GM12878 (cell line): ENCODE measurements around the gene TIMM29.

Experiments used
- CTCF ChIP-seq, 3 experiments: IDR thresholded peaks in 2 of 3; conservative IDR thresholded peaks in 1 of 3; 2 replicates each; pipeline ENCODE4 v1.5.1; 2011; ENCODE audit warnings: low read depth in 3 of 3, low read length in 3 of 3, mild to moderate bottlenecking in 3 of 3, control low read depth in 2 of 3, moderate library complexity in 2 of 3, inconsistent platforms in 1 of 3, mixed read lengths in 1 of 3; ENCODE audit not compliant: control insufficient read depth in 2 of 3, insufficient read depth in 1 of 3; ENCODE audit errors: extremely low read depth in 1 of 3
- ELK1 ChIP-seq: IDR thresholded peaks from 2 replicates; pipeline ENCODE4 v1.6.1; 2012; ENCODE audit warnings: low read depth, low read length, improper control_type of control experiment
- SP1 ChIP-seq: IDR thresholded peaks from one replicate; pipeline ENCODE4 v1.6.1; 2011; ENCODE audit warnings: low read depth, low read length

GRCh38 chr19:10921910-10922637 lies 6.5 kb upstream of the TIMM29 start:
- no peak for TF ChIP-seq ELK1
- no peak for TF ChIP-seq SP1
- TF ChIP-seq CTCF (IDR thresholded peaks at IDR 0.05 in 2 of 3, conservative IDR thresholded peaks at IDR 0.05 in 1 of 3; ENCODE audit: control insufficient read depth in 2 of 3, extremely low read depth in 1 of 3, insufficient read depth in 1 of 3, low read depth in 3 of 3, low read length in 3 of 3): no peak
